Muscle layer of colon (tissue), 2 donors: ENCODE measurements around the gene ZDHHC13.

Source experiments
- H3K27ac ChIP-seq: one replicate; pipeline ENCODE4 v1.7.0; 2013; ENCODE audit warnings: low read depth, mild to moderate bottlenecking, low read length, moderate library complexity
- H3K27me3 ChIP-seq, 2 donors: one replicate each; pipeline ENCODE4 v1.7.0; 2013; ENCODE audit warnings: low read length in 2 of 2, mild to moderate bottlenecking in 2 of 2; ENCODE audit not compliant: insufficient read depth in 2 of 2, control insufficient read depth in 1 of 2
- H3K36me3 ChIP-seq: one replicate; pipeline ENCODE4 v1.7.0; 2013; ENCODE audit warnings: mild to moderate bottlenecking, low read length; ENCODE audit not compliant: insufficient read depth
- H3K4me1 ChIP-seq: one replicate; pipeline ENCODE4 v1.7.0; 2013; ENCODE audit warnings: mild to moderate bottlenecking, low read length; ENCODE audit not compliant: insufficient read depth
- H3K4me3 ChIP-seq, 2 donors: one replicate each; pipeline ENCODE4 v1.7.0; 2013; ENCODE audit warnings: low read length in 2 of 2, low read depth in 1 of 2, mild to moderate bottlenecking in 1 of 2, moderate library complexity in 1 of 2
- H3K9ac ChIP-seq: one replicate; pipeline ENCODE4 v1.7.0; 2013; ENCODE audit warnings: low read length
- H3K9me3 ChIP-seq: one replicate; pipeline ENCODE4 v1.7.0; 2013; ENCODE audit warnings: mild to moderate bottlenecking, low read length
- donor health status: abdominal sarcoma.
- donor health status: Adenocarcinoma of cecum.

The ZDHHC13 gene

GRCh38 chr11:19216021-19216420, 99.1 kb downstream of the ZDHHC13 start:
- Histone ChIP-seq H3K36me3 (no peaks in the 10 kb centered on the region), H3K27ac (no peak overlapping the region), H3K9ac (no peak overlapping the region), H3K4me1 (no peaks in the 10 kb centered on the region), H3K4me3 (no peak overlapping the region), H3K27me3 (no peaks in the 10 kb centered on the region), H3K9me3 (no peaks in the 10 kb centered on the region)

DNA sequence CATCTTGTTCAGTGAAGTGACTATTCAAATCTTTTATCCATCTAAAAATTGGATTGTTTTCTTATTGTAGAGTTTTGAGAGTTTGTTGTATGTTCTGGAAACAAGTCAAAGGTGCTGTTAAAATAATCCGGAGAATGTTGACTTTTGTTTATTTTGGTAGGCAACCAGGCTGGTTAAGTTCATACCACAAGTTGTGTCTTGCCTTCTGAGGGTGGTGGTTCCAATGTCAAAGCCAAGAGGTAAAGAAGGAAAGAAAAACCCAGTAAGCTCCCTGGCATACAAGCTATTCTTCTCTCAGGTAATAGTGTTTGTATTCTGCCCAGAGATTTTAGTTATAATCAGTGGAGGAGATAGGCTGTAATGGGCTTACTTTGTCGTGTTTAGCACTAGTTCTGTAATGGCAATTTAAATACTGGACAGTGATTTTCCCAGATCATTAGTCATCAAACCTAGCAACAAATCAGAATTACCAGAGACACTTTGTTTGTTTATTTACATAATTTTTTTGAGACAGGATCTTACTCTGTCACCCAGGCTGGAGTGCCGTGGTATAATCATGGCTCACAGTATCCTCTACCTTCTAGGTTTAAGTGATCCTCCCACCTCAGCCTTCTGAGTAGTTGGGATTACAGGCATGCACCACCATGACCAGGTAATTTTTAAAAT, 99.9 kb downstream of the ZDHHC13 start:
- no peaks in the 10 kb centered on the region for H3K4me1 ChIP-seq
- no peak overlapping the region for H3K4me3 ChIP-seq
- H3K27ac ChIP-seq, result no peak overlapping the region

GRCh38 chr11:19218216-19218615, 101.2 kb downstream of the ZDHHC13 start:
- H3K4me1 ChIP-seq, result no peaks in the 10 kb centered on the region
- no peak overlapping the region for H3K27ac ChIP-seq
- no peaks in the 10 kb centered on the region for H3K27me3 ChIP-seq
- no peaks in the 10 kb centered on the region for H3K36me3 ChIP-seq
- no peak overlapping the region for H3K4me3 ChIP-seq
- H3K9me3 ChIP-seq, result no peaks in the 10 kb centered on the region
- no peak overlapping the region for H3K9ac ChIP-seq

More for the DNA sequence above, 99.9 kb downstream of the ZDHHC13 start:
- H3K9ac ChIP-seq, result no peak overlapping the region
- H3K36me3 ChIP-seq, result no peaks in the 10 kb centered on the region
- no peaks in the 10 kb centered on the region for H3K9me3 ChIP-seq
- H3K27me3 ChIP-seq, result no peaks in the 10 kb centered on the region

- H3K4me1 ChIP-seq, result no peaks in the 10 kb centered on the region
- H3K9ac ChIP-seq, result no peak overlapping the region
- H3K27me3 ChIP-seq, result no peaks in the 10 kb centered on the region
- no peaks in the 10 kb centered on the region for H3K9me3 ChIP-seq
- H3K4me3 ChIP-seq, result no peak overlapping the region
- no peaks in the 10 kb centered on the region for H3K36me3 ChIP-seq
- H3K27ac ChIP-seq, result no peak overlapping the region
Measured at GRCh38 chr11:19218786-19219460, 102.0 kb downstream of the ZDHHC13 start.

- H3K9ac ChIP-seq, result no peak overlapping the region
- no peaks in the 10 kb centered on the region for H3K9me3 ChIP-seq
- no peaks in the 10 kb centered on the region for H3K4me1 ChIP-seq
- no peak overlapping the region for H3K27ac ChIP-seq
- no peaks in the 10 kb centered on the region for H3K27me3 ChIP-seq
- H3K36me3 ChIP-seq, result no peaks in the 10 kb centered on the region
- no peak overlapping the region for H3K4me3 ChIP-seq
Measured at GRCh38 chr11:19220903-19221724, 104.1 kb downstream of the ZDHHC13 start.

DNA sequence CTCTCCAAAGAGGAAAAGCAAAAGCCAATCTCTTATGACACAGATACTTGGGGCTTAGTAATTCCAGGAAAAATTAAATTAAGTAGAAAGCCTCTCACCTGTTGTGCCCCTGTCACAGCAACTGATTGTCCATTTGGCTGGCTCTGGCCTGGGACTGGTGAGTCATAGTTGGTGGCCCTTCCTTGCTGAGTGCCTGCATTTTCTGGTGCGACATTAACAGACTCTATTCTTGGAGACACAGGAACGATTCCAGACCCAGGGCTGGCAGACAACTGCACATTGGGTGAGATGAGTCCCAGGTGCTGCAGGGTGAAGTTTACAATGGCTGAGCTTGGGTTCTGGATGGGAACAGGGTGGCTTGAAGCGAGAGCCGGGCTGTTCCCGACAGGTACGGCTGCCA, 108.2 kb downstream of the ZDHHC13 start:
- H3K27ac ChIP-seq, result no peak overlapping the region
- H3K36me3 ChIP-seq, result no peaks in the 10 kb centered on the region
- no peaks in the 10 kb centered on the region for H3K27me3 ChIP-seq
- no peaks in the 10 kb centered on the region for H3K9me3 ChIP-seq
- no peak overlapping the region for H3K9ac ChIP-seq
- no peaks in the 10 kb centered on the region for H3K4me1 ChIP-seq
- no peak overlapping the region for H3K4me3 ChIP-seq

DNA sequence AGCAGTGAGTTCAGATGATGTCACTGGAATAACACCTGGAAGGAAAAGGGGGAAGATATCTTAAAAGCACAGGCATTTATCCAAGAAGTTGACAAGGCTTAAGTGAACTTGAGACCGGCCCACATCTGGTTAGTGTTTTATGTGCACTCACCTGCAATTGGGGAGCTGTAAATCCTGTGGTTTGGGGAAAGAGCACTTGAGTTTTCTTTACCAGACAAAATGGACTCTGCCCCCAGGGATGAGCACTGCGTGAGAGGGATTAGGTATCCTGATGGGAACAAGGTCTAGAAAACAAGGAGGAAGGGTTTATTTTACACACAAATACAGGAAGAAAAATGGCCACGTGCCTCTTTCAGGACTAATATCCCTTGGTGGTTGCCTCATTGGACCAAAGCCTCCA, 108.6 kb downstream of the ZDHHC13 start:
- Histone ChIP-seq H3K4me1 (no peaks in the 10 kb centered on the region), H3K9me3 (no peaks in the 10 kb centered on the region), H3K9ac (no peak overlapping the region), H3K27me3 (no peaks in the 10 kb centered on the region), H3K36me3 (no peaks in the 10 kb centered on the region), H3K4me3 (no peak overlapping the region), H3K27ac (no peak overlapping the region)
